GM18861 (cell line): Measurements from ENCODE around the gene KDM8.
"Not testable (repeated sequence)": the region's sequence is repeated elsewhere in the genome, so short reads cannot be mapped to it uniquely, and the experiment has no call there.

Experiments
- ATAC-seq: cut with Tn5 transposase; IDR thresholded peaks from one replicate; pipeline ENCODE4 v1.9.1; 2021; ENCODE audit not compliant: unreplicated experiment

KDM8 gene

GRCh38 chr16:27240948-27241531, 37.7 kb downstream of the KDM8 start:
- no peak for ATAC-seq

- no peak for ATAC-seq
Observed at GRCh38 chr16:27241658-27242057, 38.3 kb downstream of the KDM8 start.

GRCh38 chr16:27242398-27242797, 39.1 kb downstream of the KDM8 start:
- no peak for ATAC-seq

DNA sequence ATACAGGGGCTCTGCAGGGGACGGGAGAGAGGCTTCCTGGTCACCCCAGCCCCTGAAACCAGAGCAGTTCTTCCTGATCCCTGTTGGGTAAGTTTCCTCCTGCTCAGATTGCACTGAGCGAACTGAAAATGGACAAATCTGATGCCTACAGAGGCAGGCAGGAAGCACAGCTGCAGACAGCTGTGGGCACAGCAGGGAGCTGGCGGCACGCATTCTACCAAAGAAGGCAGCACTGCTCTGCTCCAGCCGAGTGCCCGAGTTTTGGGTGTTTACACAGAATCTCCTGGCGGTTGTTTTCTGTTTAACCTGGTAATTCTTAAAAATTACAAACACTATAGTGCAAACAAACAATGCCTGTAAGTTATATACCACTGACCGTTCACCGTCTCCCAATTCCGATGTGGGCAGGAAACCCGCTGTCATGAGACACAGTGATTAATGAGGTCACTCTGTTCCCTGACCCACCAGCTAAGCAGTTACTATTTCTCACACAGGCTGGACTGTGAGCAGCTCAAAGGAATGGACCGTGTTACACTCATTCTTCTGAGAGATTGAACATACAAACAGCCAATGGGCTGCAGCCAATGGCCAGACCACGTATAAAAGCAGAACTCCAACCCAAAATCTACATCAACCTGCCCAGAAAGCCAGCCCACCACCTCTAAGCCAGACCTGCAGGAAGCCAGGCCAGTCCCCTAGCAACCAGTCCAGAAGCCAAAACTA, 39.7 kb downstream of the KDM8 start:
- no peak for ATAC-seq

GRCh38 chr16:27243725-27244362, 40.5 kb downstream of the KDM8 start:
- no peak for ATAC-seq

DNA sequence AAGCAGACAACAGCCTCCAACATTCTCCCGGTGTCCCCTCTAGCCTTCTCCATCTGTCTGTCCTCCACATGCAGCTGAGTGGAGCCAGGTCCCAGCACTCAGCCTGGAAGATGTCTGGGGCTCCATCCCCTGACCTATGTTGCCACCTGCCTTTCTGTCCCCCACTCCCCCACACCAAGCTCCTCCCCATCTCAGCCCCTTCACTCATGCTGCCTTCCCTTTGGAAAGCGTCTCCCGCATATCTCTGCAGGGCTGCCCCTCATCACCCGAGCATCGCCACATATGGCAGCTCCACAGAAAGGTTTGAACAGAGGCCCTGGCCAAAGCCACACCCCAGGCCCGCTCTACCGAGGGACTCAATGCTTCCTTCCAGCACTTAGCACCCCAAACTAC, 41.0 kb downstream of the KDM8 start:
- no peak for ATAC-seq

- ATAC-seq, result no peak
Observed at GRCh38 chr16:27245276-27246172, 42.2 kb downstream of the KDM8 start.

DNA sequence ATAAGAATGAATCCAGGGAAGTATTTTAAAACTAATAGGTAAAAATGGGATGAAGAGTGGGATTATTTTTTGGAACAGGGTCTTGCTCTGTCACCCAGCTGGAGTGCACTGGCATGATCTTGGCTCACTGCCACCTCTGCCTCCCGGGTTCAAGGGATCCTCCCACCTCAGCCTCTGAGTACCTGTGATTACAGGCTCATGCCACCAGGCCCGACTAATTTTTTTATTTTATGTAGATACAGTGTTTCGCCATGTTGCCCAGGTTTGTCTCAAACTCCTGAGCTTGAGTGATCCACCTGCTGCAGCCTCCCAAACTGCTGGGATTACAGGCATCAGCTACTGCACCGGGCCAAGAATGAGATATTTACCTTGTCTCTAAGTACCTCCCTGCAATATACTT, 43.1 kb downstream of the KDM8 start:
- ATAC-seq, result no peak

- ATAC-seq, result not testable (repeated sequence)
Observed at GRCh38 chr16:27247076-27247475, 43.8 kb downstream of the KDM8 start.

- ATAC-seq, result no peak
Observed at GRCh38 chr16:27248036-27248435, 44.7 kb downstream of the KDM8 start.

- not testable (repeated sequence) for ATAC-seq
Observed at GRCh38 chr16:27248886-27249285, 45.6 kb downstream of the KDM8 start.

DNA sequence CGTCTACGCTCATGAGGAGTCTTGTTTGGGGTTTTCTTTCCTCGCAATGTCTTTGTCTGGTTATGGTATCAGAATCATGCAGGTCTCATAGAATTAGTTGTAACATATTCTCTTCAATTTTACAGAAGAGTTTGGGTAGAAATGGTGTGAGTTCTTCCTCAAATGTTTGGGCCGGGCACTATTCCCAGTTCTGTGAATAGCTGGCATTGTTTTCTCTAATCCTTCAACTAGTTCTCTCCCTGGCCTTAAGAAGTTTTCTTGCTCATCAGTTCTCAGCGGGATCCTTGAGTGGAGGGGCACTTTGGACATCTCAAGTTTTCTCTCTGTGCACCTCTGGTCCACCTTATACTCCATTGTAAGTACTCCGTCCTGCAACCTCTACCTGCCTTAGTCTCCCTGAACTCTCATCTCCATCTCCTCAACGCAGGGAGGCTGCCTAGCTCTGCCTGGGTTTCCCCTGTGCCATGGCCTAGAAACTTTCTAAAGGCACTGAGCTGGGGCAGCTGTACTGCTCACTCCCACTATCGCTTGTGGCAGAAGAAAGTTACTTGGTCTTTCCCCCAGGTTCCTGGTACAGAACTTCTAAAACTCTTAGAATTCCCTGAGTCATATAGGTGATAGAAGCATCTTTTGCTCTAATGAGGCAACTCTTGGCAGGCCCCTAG, 48.3 kb downstream of the KDM8 start:
- ATAC-seq, result no peak

- no peak for ATAC-seq
Observed at GRCh38 chr16:27252206-27252585, 48.9 kb downstream of the KDM8 start.

GRCh38 chr16:27253526-27253930, 50.2 kb downstream of the KDM8 start:
- no peak for ATAC-seq

DNA sequence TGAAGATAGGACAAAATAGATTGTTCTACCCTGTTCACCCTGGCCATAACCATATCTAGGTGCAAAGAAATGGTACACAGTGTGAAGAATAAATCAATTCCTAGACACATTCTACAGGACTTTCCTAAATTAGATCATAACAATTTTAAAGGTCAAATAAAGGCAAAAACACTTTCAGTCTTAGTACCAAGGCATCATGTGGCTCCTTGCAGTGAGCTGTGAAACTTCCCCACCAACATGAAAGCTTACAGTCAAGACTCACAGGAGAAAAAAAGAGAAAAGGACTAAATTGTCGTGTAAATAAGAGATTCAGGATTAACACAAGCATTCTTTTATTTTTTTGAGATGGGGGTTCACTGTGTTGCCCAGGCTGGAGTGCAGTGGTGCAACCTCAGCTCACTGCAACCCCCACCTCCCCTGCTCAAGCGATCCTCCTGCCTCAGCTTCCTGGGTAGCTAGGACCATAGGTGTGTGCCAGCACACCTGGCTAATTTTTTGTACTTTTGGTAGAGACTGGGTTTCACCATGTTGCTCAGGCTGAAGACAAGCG, 51.0 kb downstream of the KDM8 start:
- peak; percentile 67 for ATAC-seq

GRCh38 chr16:27256861-27257260, 53.5 kb downstream of the KDM8 start:
- ATAC-seq, result no peak

DNA sequence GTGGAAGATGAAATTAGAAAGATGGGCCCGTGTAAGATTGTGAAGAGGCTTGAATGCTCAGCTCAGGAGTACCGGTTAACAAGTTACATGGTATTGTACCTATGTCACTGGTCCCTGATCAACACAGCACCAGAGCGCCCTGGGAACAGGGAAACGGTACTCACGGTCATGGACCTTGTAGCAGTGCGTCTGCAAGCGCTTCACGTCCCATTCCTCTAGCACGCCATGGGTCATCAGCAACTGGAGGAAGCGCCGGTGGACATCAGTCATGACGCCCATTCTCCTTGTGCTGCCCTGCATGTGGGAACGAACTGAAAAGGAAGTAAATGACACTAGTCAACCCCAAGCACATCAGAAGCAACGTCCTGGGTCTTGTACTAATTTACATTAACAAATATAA, 53.9 kb downstream of the KDM8 start:
- ATAC-seq, result no peak

GRCh38 chr16:27258241-27258734, 55.0 kb downstream of the KDM8 start:
- no peak for ATAC-seq

GRCh38 chr16:27259710-27260109, 56.4 kb downstream of the KDM8 start:
- ATAC-seq, result no peak

DNA sequence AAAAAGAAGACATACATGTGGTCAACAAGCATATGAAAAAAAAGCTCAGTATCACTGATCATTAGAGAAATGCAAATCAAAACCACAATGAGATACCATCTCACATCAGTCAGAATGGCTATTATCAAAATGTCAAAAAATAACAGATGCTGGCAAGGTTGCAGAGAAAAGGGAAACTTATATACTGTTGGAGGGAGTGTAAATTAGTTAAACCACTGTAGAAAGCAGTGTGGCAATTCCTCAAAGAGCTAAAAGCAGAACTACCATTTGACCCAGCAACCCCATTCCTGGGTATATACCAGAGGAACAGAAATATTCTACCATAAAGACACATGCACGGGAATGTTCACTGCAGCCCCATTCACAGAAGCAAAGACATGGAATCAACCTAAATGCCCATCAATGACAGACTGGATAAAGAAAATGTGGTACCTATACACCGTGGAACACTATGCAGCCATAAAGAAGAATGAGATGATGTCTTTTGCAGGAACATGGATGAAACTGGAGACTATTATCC, 59.6 kb downstream of the KDM8 start:
- not testable (repeated sequence) for ATAC-seq
